ENCODE data around the gene LKAAEAR1. TPM values are rescaled to one million over a fixed set of nuclear protein-coding genes. Genes with fewer than 3 reads are reported as not detected.

LKAAEAR1 gene
- total and polyA plus RNA-seq, 9 of the 15 experiments (the other 6 are each of a cell fraction or from before 2014, with no cell fraction given): not detected

DNA sequence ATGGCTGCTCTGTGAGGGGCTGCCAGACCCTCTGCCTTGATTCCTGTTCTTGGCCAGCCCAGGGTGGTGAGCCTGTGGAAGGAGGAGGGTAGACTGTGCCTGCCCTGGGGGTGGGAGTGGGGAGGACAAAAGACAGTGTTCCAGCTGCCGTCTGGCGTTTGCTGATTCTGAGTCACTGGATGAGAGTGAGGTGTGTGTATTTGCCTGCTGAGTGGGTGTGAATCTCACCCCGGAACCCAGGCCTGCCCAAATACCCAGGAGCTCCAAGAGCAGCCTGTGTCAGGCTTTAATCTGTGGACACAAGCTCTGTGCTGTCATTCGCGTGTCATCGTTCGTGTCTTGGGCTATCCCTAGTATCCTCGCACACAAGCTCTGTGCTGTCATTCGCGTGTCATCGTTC is 2.6 kb upstream of the LKAAEAR1 start:
- no peak overlapping the region for H3K27ac ChIP-seq (ENCODE audit: extremely low read depth, low read depth, low read length)
- H3K9ac ChIP-seq (ENCODE audit: insufficient read depth in 1 of 2, low read depth in 2 of 2, low read length in 2 of 2): no peak overlapping the region
- H3K27me3 ChIP-seq (ENCODE audit: control insufficient read depth in 2 of 2, insufficient read depth in 2 of 2, low read length in 2 of 2): peaks cover 6 to 37% of the 10 kb centered on the region in 2 experiments; a peak in 4 of 5 replicates
- CTCF ChIA-PET (ENCODE audit: low intra/inter-chr PET ratio): no interaction called here
- peaks cover 2% of the 10 kb centered on the region; the same call in 1 of the 2 replicates for H3K9me3 ChIP-seq (replicated peaks; ENCODE audit: control insufficient read depth, insufficient read depth, low read depth, low read length)
- H3K4me2 ChIP-seq (ENCODE audit: insufficient read depth, low read length): no peak overlapping the region
- FAIRE-seq (no peak), DNase-seq (ENCODE audit: extremely low read depth in 1 of 4, low spot score in 3 of 4) (no peak), ATAC-seq (no peak)
- 63% methylated on average over 7 of the region's 11 CpGs for WGBS (ENCODE audit: insufficient coverage, low coverage, missing lambda C conversion rate)
- POLR2A ChIA-PET: interaction anchor here (0.7 kb wide), 1 partner anchor 15 kb away, joined by 3 read pairs; no protein-coding TSS in a partner anchor
- H3K9me1 ChIP-seq (ENCODE audit: control insufficient read depth, insufficient read depth, low read length): no peaks in the 10 kb centered on the region
- H2AFZ ChIP-seq (ENCODE audit: low read depth, low read length): no peak overlapping the region
- no peaks in the 10 kb centered on the region for H3K36me3 ChIP-seq (ENCODE audit: control insufficient read depth, insufficient read depth, low read length)
- intact Hi-C loops (cut with micrococcal nuclease): no loop called here
- H3K79me2 ChIP-seq (ENCODE audit: control insufficient read depth, insufficient read depth, low read length): no peaks in the 10 kb centered on the region
- H3K4me1 ChIP-seq (replicated peaks in 1 of 2; ENCODE audit: control insufficient read depth in 2 of 2, insufficient read depth in 2 of 2, low read length in 2 of 2): peaks cover 3 to 43% of the 10 kb centered on the region in 2 experiments; a peak in 3 of 5 replicates
- no peak overlapping the region for H3K4me3 ChIP-seq
- in situ Hi-C loops (cut with MboI): no loop called here
- BruUV-seq (replicated peaks): no TSS peak
- H4K20me1 ChIP-seq (replicated peaks; ENCODE audit: control insufficient read depth, insufficient read depth, low read length): peaks cover 9% of the 10 kb centered on the region; the same call in 1 of the 2 replicates
- TF ChIP-seq FOXP4 (CRISPR knock-in tag; IDR thresholded peaks at IDR 0.05; ENCODE audit: borderline replicate concordance): no peak
- no peak for TF ChIP-seq ZNF133 (CRISPR knock-in tag; IDR thresholded peaks at IDR 0.05)
- TF ChIP-seq, protein P1, sequence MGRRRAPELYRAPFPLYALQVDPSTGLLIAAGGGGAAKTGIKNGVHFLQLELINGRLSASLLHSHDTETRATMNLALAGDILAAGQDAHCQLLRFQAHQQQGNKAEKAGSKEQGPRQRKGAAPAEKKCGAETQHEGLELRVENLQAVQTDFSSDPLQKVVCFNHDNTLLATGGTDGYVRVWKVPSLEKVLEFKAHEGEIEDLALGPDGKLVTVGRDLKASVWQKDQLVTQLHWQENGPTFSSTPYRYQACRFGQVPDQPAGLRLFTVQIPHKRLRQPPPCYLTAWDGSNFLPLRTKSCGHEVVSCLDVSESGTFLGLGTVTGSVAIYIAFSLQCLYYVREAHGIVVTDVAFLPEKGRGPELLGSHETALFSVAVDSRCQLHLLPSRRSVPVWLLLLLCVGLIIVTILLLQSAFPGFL (CRISPR knock-in tag; IDR thresholded peaks at IDR 0.05): no peak
- TF ChIP-seq ZFPM2 (CRISPR knock-in tag; IDR thresholded peaks at IDR 0.05): no peak
- TF ChIP-seq, protein P2, sequence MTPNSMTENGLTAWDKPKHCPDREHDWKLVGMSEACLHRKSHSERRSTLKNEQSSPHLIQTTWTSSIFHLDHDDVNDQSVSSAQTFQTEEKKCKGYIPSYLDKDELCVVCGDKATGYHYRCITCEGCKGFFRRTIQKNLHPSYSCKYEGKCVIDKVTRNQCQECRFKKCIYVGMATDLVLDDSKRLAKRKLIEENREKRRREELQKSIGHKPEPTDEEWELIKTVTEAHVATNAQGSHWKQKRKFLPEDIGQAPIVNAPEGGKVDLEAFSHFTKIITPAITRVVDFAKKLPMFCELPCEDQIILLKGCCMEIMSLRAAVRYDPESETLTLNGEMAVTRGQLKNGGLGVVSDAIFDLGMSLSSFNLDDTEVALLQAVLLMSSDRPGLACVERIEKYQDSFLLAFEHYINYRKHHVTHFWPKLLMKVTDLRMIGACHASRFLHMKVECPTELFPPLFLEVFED (CRISPR knock-in tag; conservative IDR thresholded peaks at IDR 0.05): no peak
- TF ChIP-seq ZNF780A (CRISPR knock-in tag; IDR thresholded peaks at IDR 0.05): no peak
- no peak for TF ChIP-seq KLF10 (CRISPR knock-in tag; IDR thresholded peaks at IDR 0.05)
- no peak for TF ChIP-seq ZNF511 (CRISPR knock-in tag; IDR thresholded peaks at IDR 0.05)
- no peak for TF ChIP-seq SFPQ (IDR thresholded peaks at IDR 0.05; ENCODE audit: low read depth, low read length)
- no peak for TF ChIP-seq ZNF274 (IDR thresholded peaks at IDR 0.05; ENCODE audit: borderline replicate concordance, low read depth, low read length)
- TF ChIP-seq ZNF197 (CRISPR knock-in tag; IDR thresholded peaks at IDR 0.05; ENCODE audit: low read depth): no peak
- TF ChIP-seq MTA1 (IDR thresholded peaks at IDR 0.05; ENCODE audit: borderline replicate concordance): no peak
- TF ChIP-seq ZNF766 (CRISPR knock-in tag; conservative IDR thresholded peaks at IDR 0.05): no peak
- TF ChIP-seq E2F4 (CRISPR knock-in tag; IDR thresholded peaks at IDR 0.05; ENCODE audit: low read depth): no peak
- no peak for TF ChIP-seq RFX7 (CRISPR knock-in tag; IDR thresholded peaks at IDR 0.05)

Data from K562 (cell line).